ENCODE data around the gene CHRDL2.
"Not testable (repeated sequence)": the region's sequence is repeated elsewhere in the genome, so short reads cannot be mapped to it uniquely, and the experiment has no call there.

Gene CHRDL2

GRCh38 chr11:74662487-74663103 lies 68.6 kb downstream of the CHRDL2 start:
- FAIRE-seq: no peak

GRCh38 chr11:74659124-74659523 lies 72.1 kb downstream of the CHRDL2 start:
- not testable (repeated sequence) for FAIRE-seq

GRCh38 chr11:74654976-74655375 lies 76.2 kb downstream of the CHRDL2 start:
- FAIRE-seq: no peak

GRCh38 chr11:74650498-74650897 lies 80.7 kb downstream of the CHRDL2 start:
- no peak for FAIRE-seq

GRCh38 chr11:74648894-74649293 lies 82.3 kb downstream of the CHRDL2 start:
- FAIRE-seq: no peak

GRCh38 chr11:74647831-74648230 lies 83.4 kb downstream of the CHRDL2 start:
- FAIRE-seq: no peak

GRCh38 chr11:74647404-74647803 lies 83.8 kb downstream of the CHRDL2 start:
- FAIRE-seq: no peak

GRCh38 chr11:74646954-74647353 lies 84.3 kb downstream of the CHRDL2 start:
- FAIRE-seq: no peak
